ENCODE measurements around the gene CCDC88B.

The CCDC88B gene

GRCh38 chr11:64379817-64380709, 40.1 kb downstream of the CCDC88B start:
- DNase-seq (ENCODE audit: low read depth), result no peak
- H3K4me3 ChIP-seq (ENCODE audit: low read depth, low read length), result no peak overlapping the region
- TF ChIP-seq CTCF (IDR thresholded peaks at IDR 0.05; ENCODE audit: insufficient read depth, low read depth, low read length, missing control alignments), result no peak

- no peak overlapping the region for H3K4me3 ChIP-seq (ENCODE audit: low read depth, low read length)
- DNase-seq (ENCODE audit: low read depth), result no peak
These were observed 41.3 kb downstream of the CCDC88B start for GRCh38 chr11:64381350-64381749.

GRCh38 chr11:64382047-64382446, 42.0 kb downstream of the CCDC88B start:
- no peak for DNase-seq (ENCODE audit: low read depth)
- TF ChIP-seq CTCF (IDR thresholded peaks at IDR 0.05; ENCODE audit: insufficient read depth, low read depth, low read length, missing control alignments), result no peak
- H3K4me3 ChIP-seq (ENCODE audit: low read depth, low read length), result no peak overlapping the region

More at GRCh38 chr11:64381350-64381749, 41.3 kb downstream of the CCDC88B start:
- no peak for TF ChIP-seq CTCF (IDR thresholded peaks at IDR 0.05; ENCODE audit: insufficient read depth, low read depth, low read length, missing control alignments)

- no peak for TF ChIP-seq CTCF (IDR thresholded peaks at IDR 0.05; ENCODE audit: insufficient read depth, low read depth, low read length, missing control alignments)
These were observed 42.6 kb downstream of the CCDC88B start for GRCh38 chr11:64382586-64382985.

GRCh38 chr11:64383580-64383979, 43.6 kb downstream of the CCDC88B start:
- no peak overlapping the region for H3K4me3 ChIP-seq (ENCODE audit: low read depth, low read length)
- no peak for DNase-seq (ENCODE audit: low read depth)
- no peak for TF ChIP-seq CTCF (IDR thresholded peaks at IDR 0.05; ENCODE audit: insufficient read depth, low read depth, low read length, missing control alignments)

More at GRCh38 chr11:64382586-64382985, 42.6 kb downstream of the CCDC88B start:
- H3K4me3 ChIP-seq (ENCODE audit: low read depth, low read length), result no peak overlapping the region
- no peak for DNase-seq (ENCODE audit: low read depth)

- TF ChIP-seq CTCF (IDR thresholded peaks at IDR 0.05; ENCODE audit: insufficient read depth, low read depth, low read length, missing control alignments), result no peak
- H3K4me3 ChIP-seq (ENCODE audit: low read depth, low read length), result no peak overlapping the region
- no peak for DNase-seq (ENCODE audit: low read depth)
These were observed 44.2 kb downstream of the CCDC88B start for GRCh38 chr11:64384028-64384737.
